K562 (cell line): ENCODE data around the gene FOXL2NB. TPM values are rescaled to one million over a fixed set of nuclear protein-coding genes. Genes with fewer than 3 reads are reported as not detected.
A peak's percentile ranks its signal among the peaks of the same experiment; 100 is the strongest.

Experiments
- ATF1 ChIP-seq, 2 experiments: fragments of 450-650 bp in 1 of 2; IDR thresholded peaks; 2 replicates each; pipeline ENCODE4 v1.6.1; 2016; ENCODE audit warnings: missing compliant biosample characterization in 1 of 2, missing genetic modification characterization in 1 of 2
- ATF4 ChIP-seq: fragments of 450-650 bp; formaldehyde crosslinking; IDR thresholded peaks from 2 replicates; pipeline ENCODE4 v1.4.0; 2022; ENCODE audit warnings: mild to moderate bottlenecking, moderate library complexity
- BRF2 ChIP-seq: IDR thresholded peaks from 3 replicates; pipeline ENCODE4 v1.6.1; 2011; ENCODE audit warnings: borderline replicate concordance, mild to moderate bottlenecking; ENCODE audit not compliant: insufficient read length, insufficient read depth
- HCFC1 ChIP-seq: IDR thresholded peaks from 2 replicates; pipeline ENCODE4 v1.6.1; 2012; ENCODE audit warnings: low read depth, low read length, improper control_type of control experiment
- ILF3 ChIP-seq: fragments of 450-650 bp; IDR thresholded peaks from 2 replicates; pipeline ENCODE4 v1.6.1; 2018; ENCODE audit warnings: antibody characterized with exemption, mild to moderate bottlenecking, moderate library complexity, borderline replicate concordance
- KLF1 ChIP-seq: fragments of 450-650 bp; IDR thresholded peaks from 2 replicates; pipeline ENCODE4 v1.6.1; 2016; ENCODE audit warnings: missing genetic modification characterization, missing compliant biosample characterization
- TAF1 ChIP-seq: IDR thresholded peaks from 2 replicates; pipeline ENCODE4 v1.6.1; 2011; ENCODE audit warnings: mild to moderate bottlenecking, low read length, moderate library complexity; ENCODE audit not compliant: insufficient read depth, control insufficient read depth, severe bottlenecking; ENCODE audit errors: extremely low read depth
- polyA plus RNA-seq, 8 experiments: library from polyadenylated mRNA; depleted of rRNA in 4 of 8; stranded (reverse) in 5 of 8; unstranded in 3 of 8; fragments of >200 nt; fragmentation: Nextera tagmentation in 2 of 8; fragmentation: Illumina TruSeq in 1 of 8; extraction: Ambion mirVana in 2 of 8; extraction: Trizol in 1 of 8; gene quantifications; 2 replicates each; pipeline versions ENCODE4 v1.2.1 to v1.2.3, GENCODE V29; 2011 to 2014; ENCODE audit warnings: inconsistent platforms in 1 of 8, missing spikeins in 1 of 8
- total RNA-seq, 7 experiments: library from RNA; depleted of rRNA in 6 of 7; stranded (reverse); fragments of >200 nt in 6 of 7; fragmentation: Illumina TruSeq in 2 of 7; extraction: Trizol in 2 of 7; gene quantifications; 2 replicates each; pipeline versions ENCODE4 v1.2.1 to v1.2.3, GENCODE V29; 2011 to 2021; ENCODE audit warnings: low replicate concordance in 1 of 7
- TF ChIP-seq, protein P1 (sequence below): fragments of 250-450 bp; sonication (Bioruptor Pico); IDR thresholded peaks from 2 replicates; pipeline ENCODE4 v1.5.0; 2021
- TF ChIP-seq, protein P2 (sequence below): fragments of 200-800 bp; sonication (Bioruptor generic); IDR thresholded peaks from 2 replicates; pipeline ENCODE4 v1.6.1; 2017; ENCODE audit warnings: missing genetic modification characterization, missing compliant biosample characterization
- TF ChIP-seq, protein P3 (sequence below), 2 experiments: fragments of 450-650 bp in 1 of 2; sonication (generic) in 1 of 2; formaldehyde crosslinking in 1 of 2; IDR thresholded peaks; 2 replicates each; pipeline versions ENCODE4 v1.7.1 to v1.9.0; 2016 to 2022; ENCODE audit warnings: inconsistent platforms in 1 of 2, mild to moderate bottlenecking in 1 of 2, missing genetic modification reagents in 1 of 2

FOXL2NB gene
- total and polyA plus RNA-seq, 9 of the 15 experiments (the other 6 are each of a cell fraction or from before 2014, with no cell fraction given), result 0.71 to 17.4 (median 9.0) TPM

DNA sequence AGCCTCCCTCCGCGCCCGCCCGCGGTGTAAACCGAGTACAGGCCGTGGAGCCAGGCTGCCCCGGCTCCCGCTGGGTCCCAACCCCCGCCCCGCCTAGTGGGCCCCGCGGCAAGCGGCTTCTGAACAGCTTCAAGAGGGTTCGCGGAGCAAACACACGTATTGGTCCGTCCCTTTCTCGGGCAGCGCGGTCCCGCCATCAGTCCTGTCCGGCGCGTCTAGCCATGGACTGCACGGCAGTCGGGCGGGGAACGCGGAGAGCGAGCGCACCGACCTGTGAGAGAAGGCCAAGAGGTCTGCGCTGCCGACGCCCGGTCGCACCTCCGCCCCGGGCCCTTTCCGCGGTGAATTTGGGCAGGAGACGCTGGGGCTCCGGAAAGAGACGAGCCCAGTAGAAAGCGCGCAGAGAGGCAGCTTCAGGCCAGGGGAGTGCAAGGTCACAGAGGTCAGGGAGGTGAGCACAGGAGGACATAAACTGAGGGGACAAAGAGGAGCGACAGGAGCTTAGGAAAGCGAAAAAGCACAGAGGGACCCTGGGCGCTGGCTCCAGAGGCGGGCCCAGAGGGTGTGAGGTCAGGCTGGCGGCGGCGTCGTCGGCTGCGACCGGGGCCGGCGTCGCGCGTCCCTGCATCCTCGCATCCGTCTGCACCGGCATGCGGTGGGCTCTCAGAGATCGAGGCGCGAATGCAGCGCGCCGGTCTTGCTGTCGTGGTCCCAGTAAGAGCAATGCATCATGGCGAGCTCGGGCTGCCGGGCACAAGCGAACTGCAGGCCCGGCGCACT is 1.9 kb upstream of the FOXL2NB start (continued):
- TF ChIP-seq ATF4 (CRISPR knock-in tag) (no peak), TAF1 (peak; percentile 38), ATF1 (CRISPR knock-in tag; IDR thresholded peaks at IDR 0.05) (no peak), ATF1 (tag; IDR thresholded peaks at IDR 0.05) (0 out of 2 replicates have a peak, but pooled peaks have one; percentile 15), KLF1 (tag) (no peak), ILF3 (no peak), BRF2 (no peak), HCFC1 (no peak)
- TF ChIP-seq, protein P1, sequence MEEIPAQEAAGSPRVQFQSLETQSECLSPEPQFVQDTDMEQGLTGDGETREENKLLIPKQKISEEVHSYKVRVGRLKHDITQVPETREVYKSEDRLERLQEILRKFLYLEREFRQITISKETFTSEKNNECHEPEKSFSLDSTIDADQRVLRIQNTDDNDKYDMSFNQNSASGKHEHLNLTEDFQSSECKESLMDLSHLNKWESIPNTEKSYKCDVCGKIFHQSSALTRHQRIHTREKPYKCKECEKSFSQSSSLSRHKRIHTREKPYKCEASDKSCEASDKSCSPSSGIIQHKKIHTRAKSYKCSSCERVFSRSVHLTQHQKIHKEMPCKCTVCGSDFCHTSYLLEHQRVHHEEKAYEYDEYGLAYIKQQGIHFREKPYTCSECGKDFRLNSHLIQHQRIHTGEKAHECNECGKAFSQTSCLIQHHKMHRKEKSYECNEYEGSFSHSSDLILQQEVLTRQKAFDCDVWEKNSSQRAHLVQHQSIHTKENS (CRISPR knock-in tag), result no peak
- TF ChIP-seq, protein P2, sequence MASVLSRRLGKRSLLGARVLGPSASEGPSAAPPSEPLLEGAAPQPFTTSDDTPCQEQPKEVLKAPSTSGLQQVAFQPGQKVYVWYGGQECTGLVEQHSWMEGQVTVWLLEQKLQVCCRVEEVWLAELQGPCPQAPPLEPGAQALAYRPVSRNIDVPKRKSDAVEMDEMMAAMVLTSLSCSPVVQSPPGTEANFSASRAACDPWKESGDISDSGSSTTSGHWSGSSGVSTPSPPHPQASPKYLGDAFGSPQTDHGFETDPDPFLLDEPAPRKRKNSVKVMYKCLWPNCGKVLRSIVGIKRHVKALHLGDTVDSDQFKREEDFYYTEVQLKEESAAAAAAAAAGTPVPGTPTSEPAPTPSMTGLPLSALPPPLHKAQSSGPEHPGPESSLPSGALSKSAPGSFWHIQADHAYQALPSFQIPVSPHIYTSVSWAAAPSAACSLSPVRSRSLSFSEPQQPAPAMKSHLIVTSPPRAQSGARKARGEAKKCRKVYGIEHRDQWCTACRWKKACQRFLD (CRISPR knock-in tag), result 0 out of 2 replicates have a peak, but pooled peaks have one; percentile 5
- TF ChIP-seq, protein P3, sequence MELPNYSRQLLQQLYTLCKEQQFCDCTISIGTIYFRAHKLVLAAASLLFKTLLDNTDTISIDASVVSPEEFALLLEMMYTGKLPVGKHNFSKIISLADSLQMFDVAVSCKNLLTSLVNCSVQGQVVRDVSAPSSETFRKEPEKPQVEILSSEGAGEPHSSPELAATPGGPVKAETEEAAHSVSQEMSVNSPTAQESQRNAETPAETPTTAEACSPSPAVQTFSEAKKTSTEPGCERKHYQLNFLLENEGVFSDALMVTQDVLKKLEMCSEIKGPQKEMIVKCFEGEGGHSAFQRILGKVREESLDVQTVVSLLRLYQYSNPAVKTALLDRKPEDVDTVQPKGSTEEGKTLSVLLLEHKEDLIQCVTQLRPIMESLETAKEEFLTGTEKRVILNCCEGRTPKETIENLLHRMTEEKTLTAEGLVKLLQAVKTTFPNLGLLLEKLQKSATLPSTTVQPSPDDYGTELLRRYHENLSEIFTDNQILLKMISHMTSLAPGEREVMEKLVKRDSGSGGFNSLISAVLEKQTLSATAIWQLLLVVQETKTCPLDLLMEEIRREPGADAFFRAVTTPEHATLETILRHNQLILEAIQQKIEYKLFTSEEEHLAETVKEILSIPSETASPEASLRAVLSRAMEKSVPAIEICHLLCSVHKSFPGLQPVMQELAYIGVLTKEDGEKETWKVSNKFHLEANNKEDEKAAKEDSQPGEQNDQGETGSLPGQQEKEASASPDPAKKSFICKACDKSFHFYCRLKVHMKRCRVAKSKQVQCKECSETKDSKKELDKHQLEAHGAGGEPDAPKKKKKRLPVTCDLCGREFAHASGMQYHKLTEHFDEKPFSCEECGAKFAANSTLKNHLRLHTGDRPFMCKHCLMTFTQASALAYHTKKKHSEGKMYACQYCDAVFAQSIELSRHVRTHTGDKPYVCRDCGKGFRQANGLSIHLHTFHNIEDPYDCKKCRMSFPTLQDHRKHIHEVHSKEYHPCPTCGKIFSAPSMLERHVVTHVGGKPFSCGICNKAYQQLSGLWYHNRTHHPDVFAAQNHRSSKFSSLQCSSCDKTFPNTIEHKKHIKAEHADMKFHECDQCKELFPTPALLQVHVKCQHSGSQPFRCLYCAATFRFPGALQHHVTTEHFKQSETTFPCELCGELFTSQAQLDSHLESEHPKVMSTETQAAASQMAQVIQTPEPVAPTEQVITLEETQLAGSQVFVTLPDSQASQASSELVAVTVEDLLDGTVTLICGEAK (IDR thresholded peaks at IDR 0.05), result no peak
- TF ChIP-seq, protein P3 (CRISPR knock-in tag; IDR thresholded peaks at IDR 0.05), result no peak
